Right lobe of liver (tissue), 4 donors: ENCODE measurements around the gene IGLON5.

Source experiments
- CTCF ChIP-seq, 4 donors: fragments of 200-600 bp in 3 of 4; fragments of 450-650 bp in 1 of 4; IDR thresholded peaks; one replicate each; pipeline versions ENCODE4 v1.5.1 to v1.8.0; 2016 to 2022; ENCODE audit warnings: antibody characterized with exemption in 4 of 4, mild to moderate bottlenecking in 2 of 4
- POLR2A ChIP-seq: fragments of 450-650 bp; IDR thresholded peaks from one replicate; pipeline ENCODE4 v1.6.1; 2017; ENCODE audit warnings: antibody characterized with exemption, mild to moderate bottlenecking
- donor health status: DM: no; HTN: no; CAD: no.
- donor health status: DM: no; HTN: no; CAD: no.
- donor health status: DM: no; HTN: yes; CAD: no.

- no peak for TF ChIP-seq CTCF (IDR thresholded peaks at IDR 0.05)
- no peak for TF ChIP-seq POLR2A
Measured at GRCh38 chr19:51329411-51329810, 18.0 kb downstream of the IGLON5 start.
